PC-9 (cell line): ENCODE data around the gene RET. TPM values are rescaled to one million over a fixed set of nuclear protein-coding genes. Genes with fewer than 3 reads are reported as not detected.

ENCODE experiments used
- BruUV-seq: library from RNA; stranded (reverse); fragments of 400-500 nt; replicated peaks from 2 replicates; lab custom pipeline; 2021; lab: Mats Ljungman, UMichigan
- CTCF ChIA-PET: fragments of 300-600 bp; sonication (Branson Sonifier 250); formaldehyde crosslinking; loops from one replicate; lab custom pipeline; 2022; ENCODE audit warnings: antibody characterized with exemption; lab: Charles Lee
- POLR2A ChIA-PET: fragments of 300-600 bp; sonication (Branson Sonifier 250); formaldehyde crosslinking; loops from one replicate; lab custom pipeline; 2022; ENCODE audit warnings: antibody characterized with exemption; ENCODE audit not compliant: unreplicated experiment; lab: Charles Lee
- DNase-seq, 2 experiments: peaks; one replicate each; pipeline versions ENCODE4 v3.0.0 to v3.0.0-alpha.2; 2015 to 2022; ENCODE audit warnings: mixed read lengths in 1 of 2
- H2AFZ ChIP-seq: fragments of 200-600 bp; sonication (generic); 2 replicates; pipeline ENCODE4 v1.8.1; 2017; ENCODE audit warnings: antibody characterized with exemption
- H3F3A ChIP-seq: fragments of 200-600 bp; sonication (generic); 2 replicates; pipeline ENCODE4 v1.8.1; 2017; ENCODE audit warnings: antibody characterized with exemption, mild to moderate bottlenecking, low read depth; ENCODE audit not compliant: insufficient read depth
- H3K27ac ChIP-seq: fragments of 200-600 bp; sonication (generic); 2 replicates; pipeline ENCODE4 v1.6.1; 2016; ENCODE audit warnings: mixed run types
- H3K27me3 ChIP-seq: fragments of 200-600 bp; sonication (generic); 2 replicates; pipeline ENCODE4 v1.6.1; 2016; ENCODE audit warnings: low read depth, mixed run types; ENCODE audit not compliant: insufficient read depth
- H3K36me3 ChIP-seq: fragments of 200-600 bp; sonication (generic); 2 replicates; pipeline ENCODE4 v1.6.1; 2016; ENCODE audit warnings: low read depth, mixed run types
- H3K4me1 ChIP-seq: fragments of 200-600 bp; sonication (generic); replicated peaks from 2 replicates; pipeline ENCODE4 v1.6.1; 2016; ENCODE audit warnings: mixed run types; ENCODE audit not compliant: insufficient read depth
- H3K4me2 ChIP-seq: fragments of 200-600 bp; sonication (generic); 2 replicates; pipeline ENCODE4 v1.6.1; 2017; ENCODE audit warnings: mixed run types
- H3K4me3 ChIP-seq: fragments of 200-600 bp; sonication (generic); 2 replicates; pipeline ENCODE4 v1.6.1; 2016; ENCODE audit warnings: mixed run types
- H3K79me2 ChIP-seq: fragments of 200-600 bp; sonication (generic); 2 replicates; pipeline ENCODE4 v1.6.1; 2017; ENCODE audit warnings: low read depth, mixed run types
- H3K9me2 ChIP-seq: fragments of 200-600 bp; sonication (generic); 2 replicates; pipeline ENCODE4 v1.8.1; 2017; ENCODE audit warnings: mild to moderate bottlenecking; ENCODE audit not compliant: insufficient read depth
- H3K9me3 ChIP-seq: fragments of 200-600 bp; sonication (generic); 2 replicates; pipeline ENCODE4 v1.8.1; 2016; ENCODE audit warnings: low read depth; ENCODE audit not compliant: insufficient read depth
- H4K20me1 ChIP-seq: fragments of 200-600 bp; sonication (generic); 2 replicates; pipeline ENCODE4 v1.8.1; 2017; ENCODE audit not compliant: insufficient read depth
- EZH2 ChIP-seq: fragments of 200-600 bp; sonication (generic); IDR thresholded peaks from 2 replicates; pipeline ENCODE4 v1.8.0; 2017; ENCODE audit warnings: antibody characterized with exemption, low read depth
- intact Hi-C: fragments of 100-400 bp; cut with micrococcal nuclease; formaldehyde crosslinking; loops from one replicate; pipeline ENCODE4 v1.10.0; 2022; ENCODE audit not compliant: unreplicated experiment
- total RNA-seq: library from RNA; stranded (reverse); gene quantifications from 2 replicates; pipeline ENCODE4 v1.2.3, GENCODE V29; 2021
- TF ChIP-seq, protein P1 (sequence below): fragments of 200-600 bp; sonication (generic); conservative IDR thresholded peaks from 2 replicates; pipeline ENCODE4 v1.6.1; 2017; ENCODE audit warnings: mixed run types, antibody characterized with exemption, mild to moderate bottlenecking, moderate library complexity

Gene RET
- total RNA-seq, 1 experiment from 2014 or later, result not detected

DNA sequence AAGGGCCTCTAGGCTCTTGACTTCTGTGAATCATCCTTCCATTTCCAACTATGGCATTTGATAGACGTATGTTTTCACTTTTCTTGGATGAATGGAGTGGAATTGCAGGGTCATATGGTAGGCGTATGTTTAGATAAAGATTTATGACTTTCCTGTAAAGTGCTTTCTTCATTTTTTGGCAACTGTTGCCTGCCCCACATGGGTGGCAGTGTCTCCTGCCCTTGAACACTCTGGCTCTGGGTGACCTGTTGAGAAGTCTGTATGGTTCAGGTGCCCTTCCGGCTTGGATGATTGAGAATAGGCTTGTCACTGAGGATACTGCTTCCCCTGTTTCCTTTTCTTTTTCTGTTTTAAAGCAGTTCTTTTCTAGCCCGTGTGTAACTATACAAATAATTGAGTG, 23.1 kb downstream of the RET start:
- Histone ChIP-seq H3K4me2 (no peak overlapping the region), H3K79me2 (no peaks in the 10 kb centered on the region), H3K9me3 (no peaks in the 10 kb centered on the region), H3K4me1 (no peaks in the 10 kb centered on the region), H4K20me1 (no peaks in the 10 kb centered on the region), H3K4me3 (no peak overlapping the region), H3K9me2 (no peaks in the 10 kb centered on the region), H2AFZ (no peak overlapping the region), H3K27ac (no peak overlapping the region), H3K36me3 (no peaks in the 10 kb centered on the region), H3K27me3 (peaks cover 44% of the 10 kb centered on the region; the same call in 1 of the 2 replicates), H3F3A (no peaks in the 10 kb centered on the region; the same call in 1 of the 2 replicates)
- ChIA-PET POLR2A (no interaction called here), CTCF (no interaction called here)
- TF ChIP-seq, protein P1, sequence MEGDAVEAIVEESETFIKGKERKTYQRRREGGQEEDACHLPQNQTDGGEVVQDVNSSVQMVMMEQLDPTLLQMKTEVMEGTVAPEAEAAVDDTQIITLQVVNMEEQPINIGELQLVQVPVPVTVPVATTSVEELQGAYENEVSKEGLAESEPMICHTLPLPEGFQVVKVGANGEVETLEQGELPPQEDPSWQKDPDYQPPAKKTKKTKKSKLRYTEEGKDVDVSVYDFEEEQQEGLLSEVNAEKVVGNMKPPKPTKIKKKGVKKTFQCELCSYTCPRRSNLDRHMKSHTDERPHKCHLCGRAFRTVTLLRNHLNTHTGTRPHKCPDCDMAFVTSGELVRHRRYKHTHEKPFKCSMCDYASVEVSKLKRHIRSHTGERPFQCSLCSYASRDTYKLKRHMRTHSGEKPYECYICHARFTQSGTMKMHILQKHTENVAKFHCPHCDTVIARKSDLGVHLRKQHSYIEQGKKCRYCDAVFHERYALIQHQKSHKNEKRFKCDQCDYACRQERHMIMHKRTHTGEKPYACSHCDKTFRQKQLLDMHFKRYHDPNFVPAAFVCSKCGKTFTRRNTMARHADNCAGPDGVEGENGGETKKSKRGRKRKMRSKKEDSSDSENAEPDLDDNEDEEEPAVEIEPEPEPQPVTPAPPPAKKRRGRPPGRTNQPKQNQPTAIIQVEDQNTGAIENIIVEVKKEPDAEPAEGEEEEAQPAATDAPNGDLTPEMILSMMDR, result no peak
- no peak for TF ChIP-seq EZH2
- no peak for DNase-seq
- no TSS peak for BruUV-seq
- intact Hi-C loops, result loop anchor here (10.0 kb wide), 2 partner anchors 105 to 345 kb away; no protein-coding TSS in a partner anchor

DNA sequence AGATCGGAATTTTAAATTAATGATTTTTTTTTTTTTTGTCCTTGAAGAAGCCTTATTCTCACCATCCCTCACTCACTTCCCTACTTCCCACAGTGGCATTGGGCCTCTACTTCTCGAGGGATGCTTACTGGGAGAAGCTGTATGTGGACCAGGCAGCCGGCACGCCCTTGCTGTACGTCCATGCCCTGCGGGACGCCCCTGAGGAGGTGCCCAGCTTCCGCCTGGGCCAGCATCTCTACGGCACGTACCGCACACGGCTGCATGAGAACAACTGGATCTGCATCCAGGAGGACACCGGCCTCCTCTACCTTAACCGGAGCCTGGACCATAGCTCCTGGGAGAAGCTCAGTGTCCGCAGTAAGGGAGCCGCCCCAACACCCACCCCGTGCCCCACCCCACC, 23.5 kb downstream of the RET start:
- H3K9me2 ChIP-seq, result no peaks in the 10 kb centered on the region
- no peaks in the 10 kb centered on the region for H4K20me1 ChIP-seq
- H3K4me3 ChIP-seq, result no peak overlapping the region
- H2AFZ ChIP-seq, result no peak overlapping the region
- DNase-seq, result no peak
- no TSS peak for BruUV-seq
- CTCF ChIA-PET, result no interaction called here
- intact Hi-C loops, result loop anchor here (10.0 kb wide), 1 partner anchor 104 kb away; no protein-coding TSS in a partner anchor
- H3K79me2 ChIP-seq, result no peaks in the 10 kb centered on the region
- H3K4me2 ChIP-seq, result no peak overlapping the region
- no peaks in the 10 kb centered on the region for H3K9me3 ChIP-seq
- TF ChIP-seq, protein P1, result no peak
- TF ChIP-seq EZH2, result no peak
- no peaks in the 10 kb centered on the region; the same call in 1 of the 2 replicates for H3F3A ChIP-seq
- POLR2A ChIA-PET, result no interaction called here
- no peak overlapping the region for H3K27ac ChIP-seq
- H3K27me3 ChIP-seq, result peaks cover 44% of the 10 kb centered on the region; the same call in 1 of the 2 replicates
- H3K36me3 ChIP-seq, result no peaks in the 10 kb centered on the region
- H3K4me1 ChIP-seq, result 0 out of 2 replicates have a peak, but pooled peaks cover 4% of the 10 kb centered on the region

DNA sequence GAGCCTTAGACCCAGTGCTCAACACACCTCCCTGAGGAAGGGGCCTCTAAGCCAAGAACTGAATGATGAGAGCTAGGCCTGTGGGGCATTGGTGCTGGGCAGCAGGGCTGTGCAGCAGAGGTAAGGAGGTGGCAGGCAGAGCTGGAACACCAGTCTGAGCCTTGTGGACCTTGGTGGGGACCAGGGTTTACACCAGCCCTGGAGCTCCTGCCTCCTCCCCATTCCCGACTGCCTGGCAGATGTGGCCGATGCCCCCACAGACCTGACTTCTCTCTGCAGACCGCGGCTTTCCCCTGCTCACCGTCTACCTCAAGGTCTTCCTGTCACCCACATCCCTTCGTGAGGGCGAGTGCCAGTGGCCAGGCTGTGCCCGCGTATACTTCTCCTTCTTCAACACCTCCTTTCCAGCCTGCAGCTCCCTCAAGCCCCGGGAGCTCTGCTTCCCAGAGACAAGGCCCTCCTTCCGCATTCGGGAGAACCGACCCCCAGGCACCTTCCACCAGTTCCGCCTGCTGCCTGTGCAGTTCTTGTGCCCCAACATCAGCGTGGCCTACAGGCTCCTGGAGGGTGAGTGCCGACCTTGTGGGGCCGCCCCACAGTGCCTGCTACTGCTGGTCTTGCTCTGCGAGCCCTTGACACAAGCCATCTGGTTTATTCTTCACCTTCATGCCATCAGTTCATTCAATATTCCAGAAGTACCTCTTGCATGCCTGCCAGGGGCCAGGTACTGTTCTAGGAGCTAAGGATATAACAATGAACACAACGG, 25.4 kb downstream of the RET start:
- Histone ChIP-seq H3K9me3 (no peaks in the 10 kb centered on the region), H3K36me3 (no peaks in the 10 kb centered on the region), H3K79me2 (no peaks in the 10 kb centered on the region), H3F3A (no peaks in the 10 kb centered on the region; the same call in 1 of the 2 replicates), H3K4me2 (no peak overlapping the region), H3K27ac (no peak overlapping the region), H3K27me3 (peaks cover 27% of the 10 kb centered on the region; the same call in 1 of the 2 replicates), H3K4me3 (no peak overlapping the region), H3K4me1 (0 out of 2 replicates have a peak, but pooled peaks cover 4% of the 10 kb centered on the region), H3K9me2 (no peaks in the 10 kb centered on the region), H2AFZ (no peak overlapping the region), H4K20me1 (no peaks in the 10 kb centered on the region)
- ChIA-PET CTCF (no interaction called here), POLR2A (no interaction called here)
- TF ChIP-seq, protein P1, result no peak
- TF ChIP-seq EZH2, result no peak
- intact Hi-C loops, result loop anchor here (10.0 kb wide), 1 partner anchor 103 kb away; no protein-coding TSS in a partner anchor
- DNase-seq, result no peak
- no TSS peak for BruUV-seq
